Endothelial cell (in vitro differentiated cells): ENCODE measurements around the gene CCSAP. TPM values are rescaled to one million over a fixed set of nuclear protein-coding genes. Genes with fewer than 3 reads are reported as not detected.
"Not testable (repeated sequence)": the region's sequence is repeated elsewhere in the genome, so short reads cannot be mapped to it uniquely, and the experiment has no call there.

Experiments
- DNase-seq: peaks from one replicate; pipeline ENCODE4 v3.0.0; 2021; ENCODE audit warnings: low spot score
- H3K27ac Mint-ChIP-seq: one replicate; pipeline ENCODE4 v1.8.0; 2021; ENCODE audit warnings: mixed read lengths, inconsistent platforms; ENCODE audit not compliant: unreplicated experiment
- H3K27me3 Mint-ChIP-seq: one replicate; pipeline ENCODE4 v1.8.0; 2021; ENCODE audit warnings: mild to moderate bottlenecking, moderate library complexity, mixed read lengths, inconsistent platforms; ENCODE audit not compliant: unreplicated experiment
- H3K36me3 Mint-ChIP-seq: one replicate; pipeline ENCODE4 v1.8.0; 2021; ENCODE audit warnings: mild to moderate bottlenecking, low read depth, mixed read lengths, inconsistent platforms; ENCODE audit not compliant: unreplicated experiment
- H3K4me1 Mint-ChIP-seq: one replicate; pipeline ENCODE4 v1.8.0; 2021; ENCODE audit warnings: mild to moderate bottlenecking, mixed read lengths, inconsistent platforms; ENCODE audit not compliant: unreplicated experiment
- H3K4me3 Mint-ChIP-seq: one replicate; pipeline ENCODE4 v1.8.0; 2021; ENCODE audit warnings: mild to moderate bottlenecking, mixed read lengths, inconsistent platforms; ENCODE audit not compliant: unreplicated experiment
- H3K9me3 Mint-ChIP-seq: one replicate; pipeline ENCODE4 v1.8.0; 2021; ENCODE audit warnings: mixed read lengths, inconsistent platforms; ENCODE audit not compliant: unreplicated experiment
- CTCF ChIP-seq: fragments of 200-600 bp; sonication (generic); IDR thresholded peaks from one replicate; pipeline ENCODE4 v1.5.0; 2021; ENCODE audit warnings: antibody characterized with exemption; ENCODE audit not compliant: unreplicated experiment
- total RNA-seq: library from RNA; stranded (reverse); fragmentation: NEBNext Ultra II Directional; extraction: Animal tissue kit (Norgen Biotek cat#: 25700); gene quantifications from one replicate; pipeline ENCODE4 v1.2.1, GENCODE V29; 2021; ENCODE audit not compliant: unreplicated experiment

CCSAP gene
- total RNA-seq, 1 donor from 2014 or later, result 6.7 TPM

GRCh38 chr1:229296541-229296941 lies 46.3 kb downstream of the CCSAP start:
- Mint-ChIP-seq H3K4me1 (no peaks in the 10 kb centered on the region), H3K4me3 (peak overlapping the region; percentile 8), H3K27ac (no peak overlapping the region), H3K36me3 (peaks cover 26% of the 10 kb centered on the region), H3K27me3 (peaks cover 2% of the 10 kb centered on the region), H3K9me3 (no peaks in the 10 kb centered on the region)
- DNase-seq, result no peak
- no peak for TF ChIP-seq CTCF

- no peak for DNase-seq
- H3K4me1 Mint-ChIP-seq, result no peaks in the 10 kb centered on the region
- no peaks in the 10 kb centered on the region for H3K9me3 Mint-ChIP-seq
- TF ChIP-seq CTCF, result no peak
- peaks cover 2% of the 10 kb centered on the region for H3K27me3 Mint-ChIP-seq
- peaks cover 33% of the 10 kb centered on the region for H3K36me3 Mint-ChIP-seq
- H3K4me3 Mint-ChIP-seq, result no peak overlapping the region
- no peak overlapping the region for H3K27ac Mint-ChIP-seq
Measured at GRCh38 chr1:229295745-229296144, 47.1 kb downstream of the CCSAP start.

- no peak for DNase-seq
- no peak for TF ChIP-seq CTCF
- peaks cover 28% of the 10 kb centered on the region for H3K36me3 Mint-ChIP-seq
- H3K27ac Mint-ChIP-seq, result peak overlapping the region; percentile 22
- peaks cover 2% of the 10 kb centered on the region for H3K27me3 Mint-ChIP-seq
- H3K9me3 Mint-ChIP-seq, result no peaks in the 10 kb centered on the region
- no peak overlapping the region for H3K4me3 Mint-ChIP-seq
- H3K4me1 Mint-ChIP-seq, result no peaks in the 10 kb centered on the region
Measured at GRCh38 chr1:229293528-229294204, 49.2 kb downstream of the CCSAP start.

- not testable (repeated sequence) for H3K27me3 Mint-ChIP-seq, H3K4me1 Mint-ChIP-seq, H3K27ac Mint-ChIP-seq, DNase-seq, H3K9me3 Mint-ChIP-seq, H3K4me3 Mint-ChIP-seq
- peaks cover 27% of the 10 kb centered on the region for H3K36me3 Mint-ChIP-seq
Measured at GRCh38 chr1:229291686-229292085, 51.2 kb downstream of the CCSAP start.

GRCh38 chr1:229288516-229288915 lies 54.3 kb downstream of the CCSAP start:
- H3K9me3 Mint-ChIP-seq, result no peaks in the 10 kb centered on the region
- H3K4me1 Mint-ChIP-seq, result no peaks in the 10 kb centered on the region
- H3K27me3 Mint-ChIP-seq, result peaks cover under 1% of the 10 kb centered on the region
- no peak for DNase-seq
- peaks cover 21% of the 10 kb centered on the region for H3K36me3 Mint-ChIP-seq
- no peak overlapping the region for H3K4me3 Mint-ChIP-seq
- H3K27ac Mint-ChIP-seq, result no peak overlapping the region
- TF ChIP-seq CTCF, result no peak
